ENCODE data around the gene ACAP1. TPM values are rescaled to one million over a fixed set of nuclear protein-coding genes. Genes with fewer than 3 reads are reported as not detected.

The ACAP1 gene
- total RNA-seq = 10 to 100 TPM; 12.2 to 20.7 (median 15.7) TPM
- 10 to 100 TPM in 1 of 3 donors, 1 to 10 TPM in 2; 1.9 to 11.9 (median 2.4) TPM for polyA plus RNA-seq
- long read RNA-seq, donor 1, partial matches to known transcripts = 0 of 1 reads
- long read RNA-seq, donor 1, other reads (novel, unspliced or antisense) = 0 of 1 reads
- long read RNA-seq, donor 2, full-length matches to known transcripts = 3 of 5 reads
- long read RNA-seq, donor 2, partial matches to known transcripts = 1 of 5 reads
- long read RNA-seq, donor 2, other reads (novel, unspliced or antisense) = 1 of 5 reads

DNA sequence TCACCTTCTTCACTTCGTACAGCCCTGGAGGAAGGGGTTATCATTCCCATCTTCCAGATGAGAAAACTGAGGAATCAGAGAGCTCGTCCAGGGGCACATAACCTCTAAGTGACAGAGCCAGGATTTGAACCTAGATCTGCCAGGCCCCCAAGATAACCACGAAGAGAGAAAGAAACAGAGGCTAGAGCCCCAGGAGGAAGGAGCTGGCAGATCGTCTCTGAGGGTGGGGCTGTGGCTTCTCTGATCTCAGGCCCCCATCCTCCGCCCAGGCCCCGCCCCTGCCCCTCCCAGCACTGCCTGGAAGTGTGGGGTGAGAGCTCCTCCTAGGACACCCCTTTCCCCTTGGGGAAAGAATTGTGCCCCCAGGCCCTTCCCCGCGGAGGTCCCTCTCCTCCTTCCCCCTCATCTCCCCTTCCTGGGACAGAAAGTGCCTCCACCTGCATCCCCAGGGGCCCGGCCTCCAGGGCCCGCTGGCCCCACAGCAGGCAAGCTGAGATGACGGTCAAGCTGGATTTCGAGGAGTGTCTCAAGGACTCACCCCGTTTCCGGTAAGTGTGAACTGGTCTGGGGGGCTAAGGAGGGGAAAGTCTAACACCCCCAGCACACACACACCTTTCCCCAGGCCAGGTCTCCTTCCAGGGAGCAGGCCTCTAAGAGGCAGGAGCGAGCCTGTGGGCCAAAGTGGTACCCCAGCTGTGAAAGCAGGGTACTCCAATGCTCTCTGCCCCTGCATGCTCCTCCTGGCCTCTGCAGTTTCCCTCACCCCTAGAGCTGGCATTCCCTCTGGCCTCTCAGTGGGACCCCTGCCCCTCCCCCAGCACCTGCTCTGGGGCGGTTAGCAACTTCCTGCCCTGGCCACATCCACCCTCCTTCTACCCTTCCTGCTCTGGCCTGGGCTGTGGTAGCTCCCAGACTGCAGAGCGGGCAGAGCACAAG, at the start of gene ACAP1:
Gene ACAP1, plus strand, starts transcription at position 290 of the 936 bp plus-strand sequence. Its CDS starts 206 bp downstream, at position 496.
- H3K27ac ChIP-seq = no peak within 1 kb of the TSS
- TF ChIP-seq CTCF (IDR thresholded peaks at IDR 0.05) = no peak
- H3K36me3 ChIP-seq (ENCODE audit: insufficient read depth in 1 of 2, low read depth in 1 of 2) = no peaks in the 10 kb centered on the region
- intact Hi-C loops (cut with DNase I) = no loop called here
- WGBS, 3 donors = 36 to 47% (median 42%) methylated on average over 17 of the region's 17 CpGs
- peaks cover 0 to 25% (median 4%) of the 10 kb centered on the region in 3 donors for H3K27me3 ChIP-seq (ENCODE audit: insufficient read depth in 3 of 3, low read length in 2 of 3)
- H3K4me3 ChIP-seq = no peak within 1 kb of the TSS
- no peaks in the 10 kb centered on the region for H3K9me3 ChIP-seq
- no peaks in the 10 kb centered on the region for H3K4me1 ChIP-seq
- DNase-seq (no peak), ATAC-seq (peak in 3 of 4 donors; percentile 16 to 35 (median 20))

- no peaks in the 10 kb centered on the region for H3K9me3 ChIP-seq
- TF ChIP-seq CTCF (IDR thresholded peaks at IDR 0.05) = no peak
- H3K36me3 ChIP-seq (ENCODE audit: insufficient read depth in 1 of 2, low read depth in 1 of 2) = peaks cover 0 to 34% of the 10 kb centered on the region in 2 donors
- peak; percentile 24 to 48 (median 37) for ATAC-seq
- H3K4me3 ChIP-seq = no peak overlapping the region
- peak in 1 of 2 donors; percentile 79 for DNase-seq
- intact Hi-C loops (cut with DNase I) = no loop called here
- peaks cover 27% of the 10 kb centered on the region for H3K4me1 ChIP-seq
- H3K27ac ChIP-seq = peak overlapping the region; percentile 46
- peaks cover 0 to 9% (median 0%) of the 10 kb centered on the region in 3 donors for H3K27me3 ChIP-seq (ENCODE audit: insufficient read depth in 3 of 3, low read length in 2 of 3)
- WGBS, 3 donors = 32 to 62% (median 38%) methylated on average over 10 to 18 of the region's 18 CpGs
These were observed 46.9 kb upstream of the ACAP1 start for GRCh38 chr17:7289256-7290032.

- Histone ChIP-seq H3K4me3 (no peak overlapping the region), H3K9me3 (no peaks in the 10 kb centered on the region), H3K27ac (peak overlapping the region; percentile 46), H3K36me3 (ENCODE audit: insufficient read depth in 1 of 2, low read depth in 1 of 2) (peaks cover 0 to 27% of the 10 kb centered on the region in 2 donors), H3K4me1 (peaks cover 29% of the 10 kb centered on the region), H3K27me3 (ENCODE audit: insufficient read depth in 3 of 3, low read length in 2 of 3) (peaks cover 0 to 9% (median 0%) of the 10 kb centered on the region in 3 donors)
- DNase-seq = peak in 1 of 2 donors; percentile 57
- no peak for TF ChIP-seq CTCF (IDR thresholded peaks at IDR 0.05)
- peak in 3 of 4 donors; percentile 2 to 14 (median 3) for ATAC-seq
- intact Hi-C loops (cut with DNase I) = no loop called here
- 46 to 79% (median 62%) methylated on average over 19 of the region's 19 CpGs for WGBS, 3 donors
These were observed 46.2 kb upstream of the ACAP1 start for GRCh38 chr17:7290166-7290565.

DNA sequence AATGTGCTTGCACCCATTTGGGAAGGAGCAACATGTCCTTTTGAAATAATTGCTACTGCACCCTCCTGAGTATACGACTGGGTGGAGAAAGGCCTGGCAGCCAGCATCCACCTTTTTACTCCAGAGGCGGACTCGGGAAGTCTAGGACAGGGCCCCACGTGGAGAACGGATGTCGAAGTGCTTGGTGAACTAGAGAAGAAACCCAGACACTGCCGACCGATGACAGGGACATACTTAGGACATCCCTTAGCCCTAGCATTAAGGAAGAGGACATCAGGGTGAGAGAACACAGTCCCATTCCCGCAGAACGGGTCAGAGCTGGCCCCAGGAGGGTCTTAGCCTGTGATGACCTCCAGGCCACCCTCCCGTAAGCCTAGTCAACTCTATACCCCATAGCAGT, 45.6 kb upstream of the ACAP1 start:
- 30 to 63% (median 36%) methylated on average over 11 of the region's 11 CpGs for WGBS, 3 donors
- TF ChIP-seq CTCF (IDR thresholded peaks at IDR 0.05) = no peak
- no peaks in the 10 kb centered on the region for H3K9me3 ChIP-seq
- H3K36me3 ChIP-seq (ENCODE audit: insufficient read depth in 1 of 2, low read depth in 1 of 2) = peaks cover 0 to 22% of the 10 kb centered on the region in 2 donors
- peaks cover 30% of the 10 kb centered on the region for H3K4me1 ChIP-seq
- ATAC-seq (peak in 3 of 4 donors; percentile 1 to 20 (median 15)), DNase-seq (peak in 1 of 2 donors; percentile 56)
- H3K4me3 ChIP-seq = no peak overlapping the region
- peak overlapping the region; percentile 46 for H3K27ac ChIP-seq
- peaks cover 0 to 9% (median 0%) of the 10 kb centered on the region in 3 donors for H3K27me3 ChIP-seq (ENCODE audit: insufficient read depth in 3 of 3, low read length in 2 of 3)
- intact Hi-C loops (cut with DNase I) = no loop called here
